Neural progenitor cell (in vitro differentiated cells): ENCODE results near the gene GRIPAP1. TPM values are rescaled to one million over a fixed set of nuclear protein-coding genes. Genes with fewer than 3 reads are reported as not detected.

Experiments used
- DNase-seq: peaks from one replicate; pipeline ENCODE4 v3.0.0-alpha.2; 2016; ENCODE audit warnings: low spot score
- H2AFZ ChIP-seq: fragments of 200-600 bp; sonication (generic); replicated peaks from 2 replicates; pipeline ENCODE4 v1.6.1; 2016; ENCODE audit warnings: antibody characterized with exemption
- H3F3A ChIP-seq: fragments of 200-600 bp; sonication (generic); 2 replicates; pipeline ENCODE4 v1.6.1; 2016; ENCODE audit warnings: antibody characterized with exemption, low read depth
- H3K27ac ChIP-seq: fragments of 200-600 bp; sonication (generic); 2 replicates; pipeline ENCODE4 v1.5.1; 2016; ENCODE audit warnings: mild to moderate bottlenecking
- H3K27me3 ChIP-seq: fragments of 200-600 bp; sonication (generic); 2 replicates; pipeline ENCODE4 v1.6.1; 2016; ENCODE audit warnings: mild to moderate bottlenecking, moderate library complexity
- H3K36me3 ChIP-seq: fragments of 200-600 bp; sonication (generic); 2 replicates; pipeline ENCODE4 v1.5.1; 2016
- H3K4me1 ChIP-seq: fragments of 200-600 bp; sonication (generic); 2 replicates; pipeline ENCODE4 v1.6.1; 2016; ENCODE audit warnings: mixed run types
- H3K4me2 ChIP-seq: fragments of 200-600 bp; sonication (generic); 2 replicates; pipeline ENCODE4 v1.6.1; 2016
- H3K4me3 ChIP-seq: fragments of 200-600 bp; sonication (generic); 2 replicates; pipeline ENCODE4 v1.5.1; 2016
- H3K79me2 ChIP-seq: fragments of 200-600 bp; sonication (generic); 2 replicates; pipeline ENCODE4 v1.6.1; 2016; ENCODE audit warnings: low read depth
- H3K9ac ChIP-seq: fragments of 200-600 bp; sonication (generic); 2 replicates; pipeline ENCODE4 v1.6.1; 2016
- H3K9me3 ChIP-seq: fragments of 200-600 bp; sonication (generic); 2 replicates; pipeline ENCODE4 v1.5.1; 2016; ENCODE audit warnings: low read depth
- H4K20me1 ChIP-seq: fragments of 200-600 bp; sonication (generic); 2 replicates; pipeline ENCODE4 v1.6.1; 2016; ENCODE audit warnings: low read depth
- H3K27ac Mint-ChIP-seq: 3 replicates; pipeline ENCODE4 v1.8.0; 2021; ENCODE audit warnings: mixed read lengths
- H3K27me3 Mint-ChIP-seq: 2 replicates; pipeline ENCODE4 v1.8.0; 2022; ENCODE audit warnings: low read depth, mild to moderate bottlenecking, inconsistent platforms, moderate library complexity, mixed read lengths; ENCODE audit not compliant: insufficient read depth
- H3K36me3 Mint-ChIP-seq: 3 replicates; pipeline ENCODE4 v1.8.0; 2021; ENCODE audit warnings: mixed read lengths
- H3K4me1 Mint-ChIP-seq: 3 replicates; pipeline ENCODE4 v1.8.0; 2021; ENCODE audit warnings: mixed read lengths
- H3K4me3 Mint-ChIP-seq: 3 replicates; pipeline ENCODE4 v1.8.0; 2021; ENCODE audit warnings: mild to moderate bottlenecking, moderate library complexity, mixed read lengths
- H3K9me3 Mint-ChIP-seq: 3 replicates; pipeline ENCODE4 v1.8.0; 2020; ENCODE audit warnings: mixed read lengths
- CTCF ChIP-seq: fragments of 200-600 bp; sonication (generic); IDR thresholded peaks from 2 replicates; pipeline ENCODE4 v1.5.1; 2017; ENCODE audit warnings: antibody characterized with exemption, mild to moderate bottlenecking
- EZH2 ChIP-seq: fragments of 200-600 bp; sonication (generic); IDR thresholded peaks from 2 replicates; pipeline ENCODE4 v1.6.1; 2017; ENCODE audit warnings: antibody characterized with exemption, mild to moderate bottlenecking, moderate library complexity
- EZH2phosphoT487 ChIP-seq: fragments of 200-600 bp; sonication (generic); IDR thresholded peaks from 2 replicates; pipeline ENCODE4 v1.6.1; 2017; ENCODE audit warnings: antibody characterized with exemption
- total RNA-seq: library from RNA; depleted of rRNA; stranded (reverse); fragments of >200 nt; gene quantifications from 2 replicates; pipeline ENCODE4 v1.2.3, GENCODE V29; 2015; ENCODE audit warnings: low replicate concordance

The GRIPAP1 gene
- 30.1 and 38.9 TPM in 2 replicates for total RNA-seq

- Mint-ChIP-seq H3K36me3 (peaks cover 1% of the 10 kb centered on the region), H3K9me3 (peaks cover 6% of the 10 kb centered on the region), H3K27me3 (peaks cover 5% of the 10 kb centered on the region), H3K4me3 (peak within 1 kb of the TSS; percentile 98), H3K4me1 (peaks cover 15% of the 10 kb centered on the region), H3K27ac (peak within 1 kb of the TSS; percentile 98)
- Histone ChIP-seq H3K79me2 (peaks cover 16% of the 10 kb centered on the region), H3K27me3 (no peaks in the 10 kb centered on the region), H3K9me3 (no peaks in the 10 kb centered on the region), H3K36me3 (no peaks in the 10 kb centered on the region), H4K20me1 (peaks cover 5% of the 10 kb centered on the region), H2AFZ (peak within 1 kb of the TSS; percentile 86), H3F3A (no peaks in the 10 kb centered on the region), H3K27ac (peak within 1 kb of the TSS; percentile 98), H3K4me1 (no peaks in the 10 kb centered on the region), H3K4me2 (peak within 1 kb of the TSS; percentile 81), H3K9ac (peak within 1 kb of the TSS; percentile 90), H3K4me3 (peak within 1 kb of the TSS; percentile 89)
- TF ChIP-seq CTCF (no peak), EZH2 (no peak), EZH2phosphoT487 (no peak)
- peak; percentile 90 for DNase-seq
Observed at GRCh38 chrX:49002091-49002935, at the start of gene GRIPAP1. TSS of gene GRIPAP1 (minus strand) at chrX:49002264. CDS start at chrX:49002229, 35 bp downstream.

- no peak for TF ChIP-seq CTCF
- Histone ChIP-seq H3K36me3 (no peaks in the 10 kb centered on the region), H3K4me1 (peaks cover 3% of the 10 kb centered on the region), H3K9ac (no peak overlapping the region), H3K4me3 (peak overlapping the region; percentile 34), H3F3A (peaks cover 18% of the 10 kb centered on the region), H3K4me2 (peak overlapping the region; percentile 63), H2AFZ (no peak overlapping the region), H3K79me2 (peaks cover 31% of the 10 kb centered on the region), H3K27me3 (no peaks in the 10 kb centered on the region), H4K20me1 (peaks cover 5% of the 10 kb centered on the region), H3K27ac (no peak overlapping the region), H3K9me3 (no peaks in the 10 kb centered on the region)
- peaks cover 40% of the 10 kb centered on the region for H3K4me1 Mint-ChIP-seq
- H3K27ac Mint-ChIP-seq: peak overlapping the region; percentile 81
- no peaks in the 10 kb centered on the region for H3K36me3 Mint-ChIP-seq
- H3K9me3 Mint-ChIP-seq: peaks cover 29% of the 10 kb centered on the region
- peak overlapping the region; percentile 94 for H3K4me3 Mint-ChIP-seq
- no peak for DNase-seq
- peaks cover 10% of the 10 kb centered on the region for H3K27me3 Mint-ChIP-seq
Observed at GRCh38 chrX:49043987-49044281, 41.9 kb upstream of the GRIPAP1 start.

DNA sequence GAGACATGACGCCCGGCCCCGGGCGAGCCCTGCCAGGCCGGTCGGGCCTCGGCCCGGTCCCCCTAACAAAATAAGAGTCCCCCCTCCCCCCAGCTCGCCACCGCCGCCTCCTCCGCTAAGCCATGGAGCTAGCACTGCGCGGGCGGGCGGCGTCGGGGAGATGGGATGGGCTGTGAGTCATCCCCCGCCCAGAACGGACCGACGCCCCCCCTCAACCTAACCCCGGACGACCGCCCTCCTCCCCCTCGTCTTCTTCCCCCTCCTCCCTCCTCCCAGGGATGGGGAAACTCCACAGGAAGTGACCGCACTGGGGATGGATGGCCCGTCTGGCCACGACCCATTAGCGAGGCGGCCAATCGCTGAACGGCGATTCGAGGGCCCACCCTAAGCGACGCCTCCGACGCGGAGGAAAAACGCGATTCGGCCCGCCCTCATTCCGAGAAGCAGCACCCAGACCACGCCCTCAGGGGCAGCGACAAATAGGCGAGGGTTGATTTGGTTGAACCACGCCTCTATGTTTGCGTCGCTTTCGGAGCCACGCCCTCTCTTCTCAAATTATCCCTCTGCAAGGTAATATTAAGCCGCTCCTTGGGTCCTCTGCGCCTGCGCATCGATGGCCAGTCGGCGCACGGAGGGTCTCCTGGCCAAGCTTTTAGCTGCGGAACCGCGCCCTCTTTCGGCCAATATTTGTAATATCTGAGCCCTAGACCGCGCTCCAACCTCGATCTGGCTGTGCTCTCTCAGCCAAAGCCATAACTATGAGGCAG is 41.3 kb upstream of the GRIPAP1 start, which contains the start of gene TFE3:
TSS of gene TFE3 (minus strand) at position 138 of the 767 bp plus-strand sequence. CDS start at position 7, 131 bp downstream.
- Histone ChIP-seq H3K36me3 (no peaks in the 10 kb centered on the region), H3K4me2 (peak within 1 kb of the TSS; percentile 77), H3K9me3 (no peaks in the 10 kb centered on the region), H4K20me1 (peaks cover 5% of the 10 kb centered on the region), H3K79me2 (peaks cover 35% of the 10 kb centered on the region), H3K27me3 (no peaks in the 10 kb centered on the region), H3K9ac (peak within 1 kb of the TSS; percentile 58), H2AFZ (no peak within 1 kb of the TSS), H3F3A (peaks cover 18% of the 10 kb centered on the region), H3K27ac (peak within 1 kb of the TSS; percentile 56), H3K4me1 (peaks cover 3% of the 10 kb centered on the region), H3K4me3 (peak within 1 kb of the TSS; percentile 78)
- H3K9me3 Mint-ChIP-seq: peaks cover 31% of the 10 kb centered on the region
- DNase-seq: peak; percentile 99
- peak within 1 kb of the TSS; percentile 93 for H3K27ac Mint-ChIP-seq
- TF ChIP-seq CTCF (peak; percentile 65), EZH2phosphoT487 (no peak), EZH2 (no peak)
- H3K36me3 Mint-ChIP-seq: peaks cover 4% of the 10 kb centered on the region
- H3K4me1 Mint-ChIP-seq: peaks cover 44% of the 10 kb centered on the region
- peak within 1 kb of the TSS; percentile 94 for H3K4me3 Mint-ChIP-seq
- peaks cover 10% of the 10 kb centered on the region for H3K27me3 Mint-ChIP-seq
